Umbilical cord (tissue), 2 donors: ENCODE measurements around the gene TIFAB. TPM values are rescaled to one million over a fixed set of nuclear protein-coding genes. Genes with fewer than 3 reads are reported as not detected.
"Not testable (repeated sequence)": the region's sequence is repeated elsewhere in the genome, so short reads cannot be mapped to it uniquely, and the experiment has no call there.

Source experiments
- DNase-seq: peaks from one replicate; pipeline ENCODE4 v3.0.0-alpha.2; 2015; ENCODE audit warnings: low spot score
- total RNA-seq: library from RNA; depleted of rRNA; stranded (reverse); fragments of >200 nt; gene quantifications from one replicate; pipeline ENCODE4 v1.2.3, GENCODE V29; 2014; ENCODE audit warnings: low replicate concordance; ENCODE audit not compliant: insufficient read depth

The TIFAB gene, protein sequence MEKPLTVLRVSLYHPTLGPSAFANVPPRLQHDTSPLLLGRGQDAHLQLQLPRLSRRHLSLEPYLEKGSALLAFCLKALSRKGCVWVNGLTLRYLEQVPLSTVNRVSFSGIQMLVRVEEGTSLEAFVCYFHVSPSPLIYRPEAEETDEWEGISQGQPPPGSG
- total RNA-seq = 0.24 TPM

DNA sequence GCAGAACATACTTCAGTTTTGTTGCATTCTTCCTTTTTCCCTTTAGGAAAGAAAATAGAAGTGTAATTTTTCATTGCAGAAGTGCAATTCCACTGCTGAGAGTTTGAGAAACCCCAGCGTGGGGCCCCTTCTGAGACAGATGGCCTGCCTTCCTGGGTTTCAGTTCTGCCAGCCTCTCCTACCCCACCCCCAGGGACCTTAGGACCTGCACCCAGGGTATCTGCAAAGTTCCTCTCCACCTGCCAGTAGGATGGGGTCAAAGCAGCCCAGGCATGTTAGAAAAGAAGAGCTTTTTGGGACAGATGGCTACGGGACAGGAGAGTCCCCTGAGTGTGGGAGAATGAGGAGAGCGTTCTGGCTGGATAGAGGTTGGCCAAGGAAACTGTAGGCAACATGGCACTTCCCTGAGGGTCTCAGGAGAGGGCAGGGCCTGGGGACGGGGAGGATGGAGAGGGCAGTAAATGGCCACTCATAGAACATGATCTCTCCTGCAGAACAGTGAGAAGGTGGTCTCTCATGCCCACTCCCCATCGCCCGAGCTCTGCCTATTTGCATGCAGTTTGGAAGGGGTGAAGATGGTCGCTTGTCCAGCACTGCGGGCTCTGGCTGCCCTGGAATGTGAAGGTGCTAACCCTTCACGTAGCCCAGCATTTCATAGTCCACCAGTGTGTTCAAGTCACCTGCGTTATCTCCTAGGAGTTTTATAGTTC lies at the start of gene TIFAB:
Gene TIFAB, minus strand, starts transcription at position 31 of the 710 bp plus-strand sequence. CDS start 2,412 bp downstream, outside the sequence.
- no peak for DNase-seq

DNA sequence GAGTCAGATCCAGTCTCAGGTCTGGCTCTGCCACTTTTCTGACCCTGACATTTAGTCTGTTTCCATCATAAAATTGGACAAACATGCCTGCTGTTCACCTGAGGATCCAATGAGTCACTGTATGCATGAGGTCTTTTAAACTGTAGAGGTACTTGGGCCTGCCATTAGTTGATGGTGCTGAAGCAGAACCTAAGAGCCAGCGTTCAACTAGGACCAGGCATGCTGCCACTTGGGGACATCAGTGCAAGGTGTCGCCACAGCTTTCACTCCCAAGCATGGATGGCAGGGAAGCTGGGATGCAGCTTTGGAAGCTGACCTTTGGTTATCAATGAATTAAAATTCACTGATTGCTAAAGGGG lies 46.5 kb upstream of the TIFAB start:
- no peak for DNase-seq

DNA sequence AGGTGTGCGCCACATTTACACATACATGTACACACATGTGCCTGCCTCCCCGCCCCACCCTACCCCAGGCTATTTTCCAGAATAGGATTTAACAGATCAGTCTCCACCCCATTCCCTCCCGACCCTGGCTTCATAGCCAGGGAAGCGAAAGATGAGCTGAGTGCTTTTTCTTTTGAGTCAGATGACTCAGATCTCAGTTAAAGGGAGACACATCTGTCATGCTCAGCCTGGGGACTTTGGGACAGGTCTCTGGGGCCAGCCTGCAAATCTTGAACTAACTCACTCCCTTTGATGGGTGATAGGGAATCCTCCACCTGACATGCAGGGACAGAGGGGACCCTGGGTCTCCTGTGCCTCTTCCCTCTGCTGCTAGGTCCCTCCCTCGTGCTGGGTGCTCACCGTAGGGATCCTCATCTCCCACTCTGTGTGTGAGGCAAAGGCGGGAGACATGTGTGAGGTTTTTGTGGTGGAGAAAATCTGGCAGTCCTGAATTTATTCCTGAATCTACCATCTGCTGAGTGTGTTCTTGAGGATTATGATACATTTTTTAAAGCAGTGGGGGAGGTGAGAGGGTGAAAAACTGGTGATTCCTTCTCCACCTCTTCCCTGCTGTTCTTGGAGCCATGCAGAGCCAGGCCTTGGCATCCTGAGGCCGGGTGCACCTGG lies 46.0 kb upstream of the TIFAB start:
- peak; percentile 74 for DNase-seq

DNA sequence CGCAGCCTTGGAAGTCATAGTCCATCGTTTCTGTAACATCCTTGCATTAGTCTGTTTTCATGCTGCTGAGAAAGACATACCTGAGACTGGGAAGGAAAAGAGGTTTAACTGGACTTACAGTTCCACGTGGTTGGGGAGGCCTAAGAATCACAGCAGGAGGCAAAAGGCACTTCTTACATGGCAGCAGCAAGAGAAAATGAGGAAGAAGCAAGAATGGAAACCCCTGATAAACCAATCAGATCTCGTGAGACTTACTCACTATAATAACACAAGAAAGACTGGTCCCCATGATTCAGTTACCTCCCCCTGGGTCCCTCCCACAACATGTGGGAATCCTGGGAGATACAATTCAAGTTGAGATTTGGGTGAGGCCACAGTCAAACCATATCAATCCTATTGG lies 43.4 kb upstream of the TIFAB start:
- not testable (repeated sequence) for DNase-seq

DNA sequence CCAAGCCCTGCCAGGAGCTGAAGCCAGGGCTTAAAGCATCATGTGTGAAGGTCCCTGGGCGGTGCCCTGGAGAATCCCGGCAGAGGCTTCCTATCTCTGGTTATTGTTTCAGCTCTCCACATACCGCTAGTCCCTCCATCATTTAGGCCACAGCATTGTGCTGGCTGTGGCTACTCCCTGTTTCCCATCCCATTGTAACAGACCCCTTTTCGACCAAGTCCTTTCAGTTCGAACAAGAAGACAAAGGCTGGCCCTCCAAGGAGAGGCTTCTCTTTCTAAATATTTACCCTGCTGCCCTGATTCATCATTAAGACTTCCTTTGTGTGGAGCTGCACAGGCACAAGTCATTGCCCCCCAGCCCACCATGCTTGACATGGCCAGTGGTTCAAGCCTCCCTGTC lies 42.0 kb upstream of the TIFAB start:
- no peak for DNase-seq

DNA sequence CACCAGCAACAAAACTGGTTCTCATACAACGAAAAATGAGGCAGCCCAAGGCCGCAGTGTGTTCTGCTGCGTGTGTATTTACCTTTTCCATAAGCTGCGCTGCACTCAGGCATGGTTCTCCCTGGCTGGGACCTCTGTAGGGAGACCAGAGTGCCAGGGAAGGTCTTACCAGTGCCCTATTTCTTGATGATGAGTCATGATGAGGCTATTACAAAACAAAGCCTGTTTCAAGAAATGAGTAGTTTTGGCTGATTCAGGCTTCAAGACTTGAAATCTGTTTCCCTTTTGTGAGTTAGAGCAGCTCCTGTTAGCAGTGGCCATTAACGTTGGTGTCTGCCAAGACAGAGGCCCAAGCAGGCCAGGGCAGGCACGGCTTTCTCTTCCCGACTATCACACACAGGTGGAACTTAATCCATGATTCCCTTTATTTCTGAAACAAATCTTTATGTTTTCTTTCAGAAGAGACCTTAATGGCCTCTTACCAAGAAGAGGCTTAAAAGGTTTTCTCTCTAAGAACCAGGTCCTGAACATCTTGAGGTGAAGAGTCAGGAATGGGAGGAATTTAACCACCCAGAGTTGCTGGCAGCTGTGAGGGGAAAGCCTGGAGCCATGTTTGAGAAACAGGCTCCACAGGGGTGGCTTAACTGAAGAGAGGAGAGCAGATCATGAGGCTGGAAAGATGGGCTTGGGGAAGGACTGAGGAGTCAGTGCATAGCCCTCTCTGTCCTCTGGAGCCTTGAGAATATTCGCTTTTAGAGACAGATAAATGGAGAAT lies 41.4 kb upstream of the TIFAB start:
- DNase-seq = peak; percentile 69

DNA sequence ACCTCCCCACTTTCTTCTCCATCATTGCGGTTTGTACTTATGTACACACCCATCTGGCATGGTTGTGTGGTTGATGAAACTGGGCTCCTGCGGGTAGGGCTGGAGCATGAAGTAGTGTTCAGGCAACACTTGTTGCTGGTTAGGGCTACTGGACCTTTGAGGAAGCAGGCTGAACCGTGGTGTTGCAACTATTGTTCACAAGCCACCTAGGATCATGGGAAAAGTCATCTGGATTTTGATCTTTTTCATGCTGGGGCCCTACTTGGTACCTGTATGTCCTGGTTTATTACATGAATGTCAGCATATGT lies 40.1 kb upstream of the TIFAB start:
- no peak for DNase-seq

DNA sequence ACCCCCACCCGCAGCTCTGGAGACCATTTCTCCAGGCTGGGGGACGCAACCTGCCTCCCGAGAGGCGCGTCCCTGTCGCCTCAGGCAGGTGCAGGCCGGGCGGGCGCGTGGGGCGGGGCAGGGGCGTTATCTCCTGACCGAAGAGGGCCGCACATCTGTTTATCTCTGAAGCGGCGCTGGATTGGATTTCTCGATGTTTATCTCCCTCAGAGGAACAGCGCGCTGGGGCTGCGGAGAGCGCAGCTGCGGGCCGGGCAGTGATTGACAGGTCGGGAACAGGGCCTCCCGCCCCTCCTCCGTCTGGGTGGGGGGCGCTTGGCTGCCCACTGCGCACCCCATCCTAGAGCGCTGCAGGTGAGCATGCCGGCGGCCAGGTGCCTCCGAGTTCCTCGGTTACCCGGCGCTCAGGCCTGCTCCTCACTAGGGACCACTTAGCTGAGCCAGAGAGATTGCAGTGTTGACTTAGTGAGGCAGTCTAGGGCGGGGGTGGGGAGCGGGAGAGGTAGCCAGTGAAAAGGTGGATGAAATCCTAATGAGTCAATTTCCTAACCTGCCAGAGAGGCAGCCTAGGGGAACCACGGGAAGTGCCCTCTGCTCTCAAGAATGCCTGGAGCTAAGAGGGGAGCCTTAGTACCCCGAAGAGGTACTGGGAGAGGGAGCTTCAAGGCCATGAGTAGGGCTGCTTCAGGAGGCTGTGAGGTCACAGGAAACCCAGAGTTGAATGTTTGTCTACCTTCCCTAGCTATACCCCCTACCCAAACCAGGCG lies 39.6 kb upstream of the TIFAB start:
- no peak for DNase-seq

DNA sequence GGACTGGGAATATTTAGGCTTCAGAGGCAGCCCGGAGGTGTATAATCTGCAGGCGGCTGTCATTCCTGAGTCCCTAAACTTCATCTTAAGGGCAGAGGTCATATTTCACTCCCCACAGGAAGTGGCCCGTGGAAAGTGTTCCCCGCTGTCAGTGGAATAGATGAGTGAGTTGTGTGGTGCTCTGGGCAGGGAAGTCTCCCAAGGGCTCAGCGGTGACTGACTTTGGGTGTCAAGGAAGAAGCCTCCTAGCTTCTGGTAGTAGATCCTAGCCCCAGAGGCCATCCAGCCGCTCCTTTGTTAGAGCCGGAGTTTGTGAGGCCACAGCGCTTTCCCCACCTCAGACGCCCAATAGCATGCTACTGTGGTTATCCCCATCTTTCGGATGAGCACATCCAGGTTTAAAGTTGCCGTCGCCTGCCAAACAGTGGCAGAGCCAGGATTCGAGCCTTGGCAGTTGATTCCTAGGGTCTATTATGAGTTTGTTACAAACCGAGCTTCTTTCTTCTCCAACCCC lies 38.9 kb upstream of the TIFAB start:
- DNase-seq = no peak

DNA sequence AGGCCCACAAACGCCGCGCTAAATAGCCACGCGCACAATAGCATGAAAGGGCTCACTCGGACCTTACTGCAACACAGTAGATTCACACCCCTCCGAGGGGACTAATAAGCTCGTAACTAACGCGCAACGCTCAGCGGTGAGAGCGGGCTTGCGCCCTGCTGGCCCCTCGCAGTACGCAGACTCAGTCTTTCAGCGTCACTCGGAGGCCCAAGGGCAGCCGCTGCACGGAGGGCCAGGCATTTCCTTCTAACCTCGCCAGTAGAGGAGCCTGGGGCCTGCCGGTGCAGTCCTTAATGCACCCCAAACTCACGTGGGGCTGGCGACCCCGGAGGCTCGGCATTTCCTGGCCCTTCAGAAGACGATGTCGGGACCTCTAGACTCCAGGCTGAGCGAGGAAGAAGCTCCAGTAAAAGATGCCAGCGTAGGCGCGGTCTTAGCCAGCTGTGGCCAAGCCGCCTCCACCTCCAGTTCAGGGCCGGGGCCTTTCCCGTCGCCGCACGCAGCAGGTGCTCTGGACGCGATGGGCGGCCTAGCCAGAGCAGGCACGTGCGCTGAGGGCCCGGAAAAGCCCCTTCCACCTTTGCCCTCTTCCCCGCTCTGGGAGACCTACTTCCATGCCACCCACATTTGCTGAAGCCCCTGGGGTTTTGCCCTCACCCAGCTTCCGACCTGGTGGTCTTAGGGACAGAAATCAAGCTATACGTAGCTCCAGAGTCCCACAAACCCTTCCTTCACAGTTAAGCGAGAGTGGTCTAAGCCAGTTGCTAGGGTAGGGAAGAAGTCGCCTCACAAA lies 38.3 kb upstream of the TIFAB start:
- no peak for DNase-seq

DNA sequence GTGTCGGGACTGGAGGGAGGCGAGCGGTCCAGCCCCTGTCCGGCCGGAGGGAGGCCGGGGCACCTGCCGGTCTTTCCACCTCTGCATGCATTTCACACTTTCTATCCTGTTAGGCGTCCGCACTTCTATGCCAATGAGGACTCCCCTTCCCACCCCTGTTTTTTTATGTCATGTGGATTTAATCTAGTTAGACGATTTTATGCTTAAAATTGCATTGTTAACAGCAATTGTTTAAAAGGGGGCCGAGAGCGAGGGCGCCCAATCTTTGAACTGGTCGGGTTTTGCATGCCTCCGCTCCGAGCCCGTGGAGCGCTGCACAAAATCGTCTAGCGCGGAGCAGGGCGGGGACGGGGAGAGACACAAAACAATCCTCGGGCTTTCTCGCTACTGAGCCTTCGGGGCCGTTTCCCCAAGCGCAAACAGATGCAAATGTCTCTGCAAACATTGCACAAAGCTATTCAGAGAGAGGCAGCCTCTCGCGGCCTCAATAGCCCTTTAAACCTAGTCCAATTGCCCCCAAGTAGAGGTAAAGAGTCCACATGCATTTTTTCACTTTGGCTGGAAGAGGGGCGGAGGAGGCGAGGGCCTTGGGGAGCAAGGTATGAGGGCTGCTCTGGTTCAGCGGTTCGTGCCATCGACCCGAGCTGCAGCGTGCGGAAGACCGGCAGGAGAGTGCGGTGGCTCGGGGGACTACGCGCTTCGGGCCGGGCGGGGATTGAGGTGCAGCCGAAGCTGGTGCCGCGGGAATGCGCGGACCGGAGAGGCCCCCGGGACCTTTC lies 37.5 kb upstream of the TIFAB start:
- peak; percentile 44 for DNase-seq

DNA sequence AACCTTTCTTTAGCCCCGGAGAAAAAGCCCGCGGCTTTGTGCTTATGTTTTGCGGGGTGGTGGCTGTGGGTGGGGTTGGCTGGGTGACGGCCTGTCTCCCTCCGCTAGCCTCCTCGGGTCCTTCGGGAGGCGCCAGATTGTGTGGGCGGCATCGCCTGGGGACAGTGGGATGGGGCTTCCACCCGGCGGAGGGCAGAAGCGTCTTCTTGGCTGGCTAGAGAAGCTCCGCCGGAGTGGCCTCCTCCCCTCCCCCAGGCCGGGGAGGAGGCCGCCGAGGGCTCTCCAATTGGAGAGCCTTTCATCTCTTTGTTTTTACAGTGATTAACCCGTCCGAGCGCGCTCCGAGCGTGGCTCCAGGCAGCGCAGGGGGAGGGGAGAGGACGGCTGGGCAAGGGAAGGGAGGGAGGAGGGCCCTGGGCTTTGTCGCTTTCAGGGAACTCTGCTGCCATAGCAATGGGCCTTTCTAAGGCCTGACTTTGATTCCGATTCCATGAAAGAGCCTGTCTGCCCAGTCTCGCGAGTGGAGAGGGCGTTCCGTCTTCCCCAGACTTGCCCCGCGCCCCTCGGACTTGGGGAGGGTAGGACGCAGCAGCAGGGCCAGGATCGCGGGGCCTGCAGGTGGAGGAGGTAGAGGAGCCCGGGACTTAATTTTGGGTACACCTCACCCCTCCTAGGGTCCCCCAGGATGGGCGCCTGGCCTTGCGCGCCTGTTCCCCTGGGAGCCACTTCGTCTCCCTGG lies 36.7 kb upstream of the TIFAB start:
- DNase-seq = peak; percentile 71

DNA sequence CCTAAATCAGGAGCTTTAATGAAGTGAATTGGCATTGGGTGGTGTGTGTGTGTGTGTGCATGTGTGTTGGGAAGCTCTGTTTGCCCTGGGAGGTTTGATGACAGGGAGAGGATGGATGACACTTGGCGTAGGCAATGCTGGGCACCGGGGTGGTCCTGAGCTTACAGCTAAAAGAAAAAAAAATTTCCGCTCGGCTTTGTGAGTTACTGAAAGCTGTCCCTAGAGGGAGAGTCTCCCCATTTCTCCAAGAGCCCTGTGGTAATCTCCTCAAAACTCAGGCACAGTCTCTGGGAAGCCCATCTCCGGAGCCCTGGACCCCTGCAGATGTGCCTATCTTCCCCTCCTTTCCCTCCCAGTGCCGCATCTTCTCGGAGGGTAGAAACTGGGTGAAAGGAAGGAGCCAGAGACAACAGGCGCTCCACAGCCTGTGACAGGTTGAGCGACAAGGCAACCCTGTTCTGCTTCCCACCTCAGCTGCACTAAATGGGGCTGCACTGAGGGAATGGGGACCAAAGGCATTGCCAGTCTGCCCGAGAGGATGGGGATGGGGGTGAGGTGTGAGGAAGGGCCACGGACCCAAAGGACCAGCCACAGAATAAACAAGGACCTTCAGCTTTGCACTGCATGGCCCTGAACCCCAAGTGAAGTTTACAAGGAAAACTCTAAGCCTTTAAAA lies 35.8 kb upstream of the TIFAB start:
- DNase-seq = no peak

DNA sequence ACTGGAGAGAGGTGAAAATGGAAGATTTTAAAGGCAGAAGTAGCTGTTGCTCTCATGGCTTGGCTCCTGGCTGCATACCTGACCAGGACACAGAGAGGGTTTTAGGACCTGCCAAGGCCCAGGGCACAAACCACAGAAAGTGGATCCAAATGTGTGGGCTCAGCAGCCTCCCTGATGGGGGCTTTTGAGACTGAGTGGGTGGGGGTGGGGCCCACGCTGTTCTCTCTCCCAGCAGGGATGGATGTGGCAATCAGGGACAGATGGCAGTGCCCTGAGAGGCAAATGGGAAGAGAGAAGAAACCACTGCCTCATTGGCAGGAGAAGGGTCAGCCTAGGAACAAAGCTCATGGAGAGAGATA lies 34.9 kb upstream of the TIFAB start:
- no peak for DNase-seq

DNA sequence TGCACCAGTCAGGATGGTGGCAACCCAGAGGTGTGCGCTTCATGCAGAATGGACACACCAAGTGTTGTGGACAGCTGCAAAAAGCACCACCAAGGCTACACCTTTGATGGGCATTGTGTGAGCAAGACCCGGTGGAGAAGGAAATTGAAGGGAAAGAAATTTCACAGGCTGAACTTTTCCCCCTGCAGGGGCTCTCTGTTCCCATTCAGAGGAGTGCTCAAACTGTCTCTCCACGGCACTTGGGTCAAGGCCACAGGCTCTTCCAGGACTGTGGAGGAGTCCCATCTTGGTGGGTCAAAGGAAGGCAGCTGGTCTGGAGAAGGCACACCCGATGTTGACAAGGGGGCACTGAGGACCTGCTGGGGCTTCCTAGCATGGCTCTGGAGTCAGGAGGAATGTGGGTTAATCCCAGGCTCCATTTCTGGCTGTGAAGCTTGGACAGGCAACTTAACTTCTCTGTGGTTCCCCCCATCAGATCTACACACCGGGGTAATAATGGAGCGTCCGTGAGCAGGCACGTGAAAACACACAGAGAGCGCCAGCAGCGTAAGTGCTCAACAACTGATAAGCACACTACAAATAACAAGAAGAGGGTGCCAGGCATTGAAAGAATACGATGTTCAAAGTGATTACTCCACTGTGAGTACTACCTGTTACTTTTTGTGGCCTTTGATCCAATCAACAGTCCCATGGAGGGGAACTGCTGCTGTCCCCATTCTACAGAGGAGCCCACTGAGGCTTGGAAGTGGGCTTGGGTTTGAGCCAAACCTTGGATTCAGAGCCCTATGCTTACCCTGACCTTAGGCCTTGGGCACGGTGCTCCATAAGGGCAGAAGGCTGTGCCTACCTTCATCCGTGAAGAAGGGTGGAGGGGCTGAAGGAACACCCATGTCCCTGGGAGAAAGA lies 34.2 kb upstream of the TIFAB start:
- DNase-seq = no peak

DNA sequence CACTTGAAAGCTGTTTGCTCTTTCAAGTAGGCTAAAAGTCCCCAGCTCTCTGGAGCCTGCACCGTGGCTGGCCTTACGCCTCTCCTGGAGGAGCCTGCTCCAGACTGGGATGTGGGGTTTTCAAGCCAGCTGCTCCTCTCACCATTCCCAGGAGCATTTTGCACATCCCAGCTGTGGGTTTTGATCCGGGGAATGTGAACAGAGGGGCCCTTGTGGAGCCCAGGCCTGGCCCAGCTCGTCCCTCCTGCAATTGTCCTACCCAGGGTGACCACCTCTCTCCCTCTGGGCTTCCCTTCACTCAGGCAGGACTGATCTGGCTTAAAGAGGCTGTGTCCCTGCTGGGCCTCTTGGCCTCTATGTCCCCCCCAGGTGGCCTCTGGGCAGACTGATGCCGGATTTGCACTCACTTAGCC lies 32.5 kb upstream of the TIFAB start:
- no peak for DNase-seq

DNA sequence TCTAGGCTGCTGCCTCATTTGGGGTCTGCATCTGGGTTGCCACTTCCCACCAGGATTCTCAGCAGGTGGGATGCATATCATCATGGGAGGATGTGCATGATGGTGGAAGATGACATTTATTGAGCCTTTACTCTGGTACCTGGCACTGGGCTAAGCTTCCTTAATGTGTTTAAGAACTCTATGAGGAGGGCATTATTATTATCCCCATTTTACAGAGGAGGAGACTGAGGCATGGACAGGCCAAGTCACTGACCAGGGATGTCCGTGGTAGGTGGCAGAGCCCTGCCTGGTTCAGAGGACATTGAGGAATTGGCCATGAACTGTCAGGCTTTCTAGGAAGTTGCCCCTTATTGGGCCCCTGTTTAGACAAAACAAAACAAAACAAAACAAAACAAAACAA lies 31.1 kb upstream of the TIFAB start:
- DNase-seq = no peak
